ENCODE measurements around the gene SAA4.
"Not testable (repeated sequence)": the region's sequence is repeated elsewhere in the genome, so short reads cannot be mapped to it uniquely, and the experiment has no call there.

SAA4 gene

GRCh38 chr11:18196532-18196931 is 40.1 kb downstream of the SAA4 start:
- FAIRE-seq, result no peak
- no peak for TF ChIP-seq PAX5 (IDR thresholded peaks at IDR 0.05; ENCODE audit: insufficient read depth, low read length, severe bottlenecking)
- no peak for TF ChIP-seq POLR2A (IDR thresholded peaks at IDR 0.05; ENCODE audit: low read depth, low read length)
- no peak for TF ChIP-seq POU2F2 (IDR thresholded peaks at IDR 0.05; ENCODE audit: low read depth, low read length)
- TF ChIP-seq TAF1 (IDR thresholded peaks at IDR 0.05; ENCODE audit: low read depth, low read length), result no peak
- no peak for TF ChIP-seq SPI1 (IDR thresholded peaks at IDR 0.05; ENCODE audit: low read depth, low read length)
- no peak for TF ChIP-seq POLR2AphosphoS5 (IDR thresholded peaks at IDR 0.05; ENCODE audit: low read depth, low read length)
- DNase-seq (ENCODE audit: insufficient read length, low spot score), result no peak

GRCh38 chr11:18193010-18193409 is 43.6 kb downstream of the SAA4 start:
- DNase-seq (ENCODE audit: insufficient read length, low spot score) (no peak), FAIRE-seq (peak; percentile 57)
- TF ChIP-seq SPI1 (IDR thresholded peaks at IDR 0.05; ENCODE audit: low read depth, low read length) (peak; percentile 75), POLR2AphosphoS5 (IDR thresholded peaks at IDR 0.05; ENCODE audit: low read depth, low read length) (no peak), TAF1 (IDR thresholded peaks at IDR 0.05; ENCODE audit: low read depth, low read length) (no peak), POLR2A (IDR thresholded peaks at IDR 0.05; ENCODE audit: low read depth, low read length) (no peak)

GRCh38 chr11:18191376-18191775 is 45.2 kb downstream of the SAA4 start:
- DNase-seq (ENCODE audit: insufficient read length, low spot score) (no peak), FAIRE-seq (no peak)
- TF ChIP-seq PAX5 (IDR thresholded peaks at IDR 0.05; ENCODE audit: insufficient read depth, low read length, severe bottlenecking) (no peak), SPI1 (IDR thresholded peaks at IDR 0.05; ENCODE audit: low read depth, low read length) (peak; percentile 85), POLR2AphosphoS5 (IDR thresholded peaks at IDR 0.05; ENCODE audit: low read depth, low read length) (no peak), POU2F2 (IDR thresholded peaks at IDR 0.05; ENCODE audit: low read depth, low read length) (no peak), TAF1 (IDR thresholded peaks at IDR 0.05; ENCODE audit: low read depth, low read length) (no peak), POLR2A (IDR thresholded peaks at IDR 0.05; ENCODE audit: low read depth, low read length) (no peak)

GRCh38 chr11:18189476-18190245 is 46.9 kb downstream of the SAA4 start:
- not testable (repeated sequence) for FAIRE-seq; DNase-seq (ENCODE audit: insufficient read length, low spot score)

GRCh38 chr11:18188796-18189195 is 47.8 kb downstream of the SAA4 start:
- FAIRE-seq (no peak), DNase-seq (ENCODE audit: insufficient read length, low spot score) (no peak)

More at GRCh38 chr11:18188796-18189195, 47.8 kb downstream of the SAA4 start:
- TF ChIP-seq POU2F2 (IDR thresholded peaks at IDR 0.05; ENCODE audit: low read depth, low read length), result no peak
